ENCODE data around the gene POLR3A. TPM values are rescaled to one million over a fixed set of nuclear protein-coding genes. Genes with fewer than 3 reads are reported as not detected.

POLR3A gene
- total and polyA plus RNA-seq, 5 donors from 2014 or later: 5.3 to 15.1 (median 6.2) TPM

- H3K9me3 Mint-ChIP-seq: no peaks in the 10 kb centered on the region
- DNase-seq (no peak), ATAC-seq (ENCODE audit: low read depth in 2 of 2) (no peak)
- H3K27me3 Mint-ChIP-seq: no peaks in the 10 kb centered on the region
- no peaks in the 10 kb centered on the region for H3K4me1 ChIP-seq (ENCODE audit: control insufficient read depth, insufficient read depth, low read length, poor library complexity, severe bottlenecking)
- no peaks in the 10 kb centered on the region for H3K4me1 Mint-ChIP-seq
- no peak overlapping the region for H3K4me3 Mint-ChIP-seq
- H3K27me3 ChIP-seq (ENCODE audit: control insufficient read depth, insufficient read depth, low read length): no peaks in the 10 kb centered on the region
- H3K36me3 ChIP-seq (ENCODE audit: control insufficient read depth, insufficient read depth, low read length): peaks cover 91% of the 10 kb centered on the region
- H3K36me3 Mint-ChIP-seq: peaks cover 61% of the 10 kb centered on the region
- no peaks in the 10 kb centered on the region for H3K9me3 ChIP-seq (ENCODE audit: control insufficient read depth in 2 of 2, low read length in 2 of 2)
- H3K27ac Mint-ChIP-seq: peak overlapping the region in 1 of 3 donors; percentile 71
- H3K4me3 ChIP-seq (ENCODE audit: low read depth, low read length): no peak overlapping the region
- H3K27ac ChIP-seq (ENCODE audit: insufficient read depth, low read length, poor library complexity, severe bottlenecking): no peak overlapping the region
Measured at GRCh38 chr10:77983384-77984341, 45.7 kb downstream of the POLR3A start.

- Histone ChIP-seq H3K4me3 (ENCODE audit: low read depth, low read length) (no peak overlapping the region), H3K27ac (ENCODE audit: insufficient read depth, low read length, poor library complexity, severe bottlenecking) (no peak overlapping the region), H3K4me1 (ENCODE audit: control insufficient read depth, insufficient read depth, low read length, poor library complexity, severe bottlenecking) (no peaks in the 10 kb centered on the region), H3K36me3 (ENCODE audit: control insufficient read depth, insufficient read depth, low read length) (peaks cover 93% of the 10 kb centered on the region), H3K9me3 (ENCODE audit: control insufficient read depth in 2 of 2, low read length in 2 of 2) (no peaks in the 10 kb centered on the region), H3K27me3 (ENCODE audit: control insufficient read depth, insufficient read depth, low read length) (no peaks in the 10 kb centered on the region)
- Mint-ChIP-seq H3K36me3 (peaks cover 64% of the 10 kb centered on the region), H3K27ac (no peak overlapping the region), H3K4me3 (no peak overlapping the region), H3K9me3 (no peaks in the 10 kb centered on the region), H3K27me3 (no peaks in the 10 kb centered on the region), H3K4me1 (no peaks in the 10 kb centered on the region)
- DNase-seq (no peak), ATAC-seq (ENCODE audit: low read depth in 2 of 2) (no peak)
Measured at GRCh38 chr10:77981281-77981680, 48.0 kb downstream of the POLR3A start.

GRCh38 chr10:77979221-77979620 is 50.1 kb downstream of the POLR3A start:
- Histone ChIP-seq H3K27ac (ENCODE audit: insufficient read depth, low read length, poor library complexity, severe bottlenecking) (no peak overlapping the region), H3K4me1 (ENCODE audit: control insufficient read depth, insufficient read depth, low read length, poor library complexity, severe bottlenecking) (no peaks in the 10 kb centered on the region), H3K4me3 (ENCODE audit: low read depth, low read length) (no peak overlapping the region), H3K36me3 (ENCODE audit: control insufficient read depth, insufficient read depth, low read length) (peaks cover 74% of the 10 kb centered on the region), H3K9me3 (ENCODE audit: control insufficient read depth in 2 of 2, low read length in 2 of 2) (no peaks in the 10 kb centered on the region), H3K27me3 (ENCODE audit: control insufficient read depth, insufficient read depth, low read length) (no peaks in the 10 kb centered on the region)
- Mint-ChIP-seq H3K36me3 (peaks cover 68% of the 10 kb centered on the region), H3K27me3 (no peaks in the 10 kb centered on the region), H3K27ac (no peak overlapping the region), H3K4me1 (no peaks in the 10 kb centered on the region), H3K4me3 (no peak overlapping the region), H3K9me3 (no peaks in the 10 kb centered on the region)
- ATAC-seq (ENCODE audit: low read depth in 2 of 2) (no peak), DNase-seq (no peak)

- ATAC-seq (ENCODE audit: low read depth in 2 of 2): no peak
- DNase-seq: no peak
- Histone ChIP-seq H3K27ac (ENCODE audit: insufficient read depth, low read length, poor library complexity, severe bottlenecking) (no peak overlapping the region), H3K9me3 (ENCODE audit: control insufficient read depth in 2 of 2, low read length in 2 of 2) (no peaks in the 10 kb centered on the region), H3K27me3 (ENCODE audit: control insufficient read depth, insufficient read depth, low read length) (no peaks in the 10 kb centered on the region), H3K4me3 (ENCODE audit: low read depth, low read length) (no peak overlapping the region), H3K4me1 (ENCODE audit: control insufficient read depth, insufficient read depth, low read length, poor library complexity, severe bottlenecking) (no peaks in the 10 kb centered on the region), H3K36me3 (ENCODE audit: control insufficient read depth, insufficient read depth, low read length) (peaks cover 65% of the 10 kb centered on the region)
- Mint-ChIP-seq H3K36me3 (peaks cover 61% of the 10 kb centered on the region), H3K27ac (peak overlapping the region in 1 of 3 donors; percentile 39), H3K4me3 (no peak overlapping the region), H3K9me3 (no peaks in the 10 kb centered on the region), H3K27me3 (no peaks in the 10 kb centered on the region), H3K4me1 (no peaks in the 10 kb centered on the region)
Measured at GRCh38 chr10:77978360-77978759, 51.0 kb downstream of the POLR3A start.

- Histone ChIP-seq H3K36me3 (ENCODE audit: control insufficient read depth, insufficient read depth, low read length) (peaks cover 61% of the 10 kb centered on the region), H3K4me3 (ENCODE audit: low read depth, low read length) (no peak overlapping the region), H3K27me3 (ENCODE audit: control insufficient read depth, insufficient read depth, low read length) (no peaks in the 10 kb centered on the region), H3K4me1 (ENCODE audit: control insufficient read depth, insufficient read depth, low read length, poor library complexity, severe bottlenecking) (no peaks in the 10 kb centered on the region), H3K9me3 (ENCODE audit: control insufficient read depth in 2 of 2, low read length in 2 of 2) (no peaks in the 10 kb centered on the region), H3K27ac (ENCODE audit: insufficient read depth, low read length, poor library complexity, severe bottlenecking) (no peak overlapping the region)
- no peaks in the 10 kb centered on the region for H3K27me3 Mint-ChIP-seq
- no peak for DNase-seq
- H3K4me3 Mint-ChIP-seq: no peak overlapping the region
- no peaks in the 10 kb centered on the region for H3K9me3 Mint-ChIP-seq
- H3K36me3 Mint-ChIP-seq: peaks cover 57% of the 10 kb centered on the region
- H3K27ac Mint-ChIP-seq: peak overlapping the region in 1 of 3 donors; percentile 39
- peaks cover 0 to under 1% (median 0%) of the 10 kb centered on the region in 4 donors for H3K4me1 Mint-ChIP-seq
- no peak for ATAC-seq (ENCODE audit: low read depth in 2 of 2)
Measured at GRCh38 chr10:77977934-77978333, 51.4 kb downstream of the POLR3A start.

- no peak for ATAC-seq (ENCODE audit: low read depth in 2 of 2)
- Mint-ChIP-seq H3K36me3 (peaks cover 52% of the 10 kb centered on the region), H3K9me3 (no peaks in the 10 kb centered on the region), H3K4me1 (peaks cover 0 to 6% (median 0%) of the 10 kb centered on the region in 4 donors), H3K4me3 (no peak overlapping the region), H3K27me3 (no peaks in the 10 kb centered on the region), H3K27ac (peak overlapping the region in 1 of 3 donors; percentile 32)
- Histone ChIP-seq H3K27me3 (ENCODE audit: control insufficient read depth, insufficient read depth, low read length) (no peaks in the 10 kb centered on the region), H3K27ac (ENCODE audit: insufficient read depth, low read length, poor library complexity, severe bottlenecking) (no peak overlapping the region), H3K4me1 (ENCODE audit: control insufficient read depth, insufficient read depth, low read length, poor library complexity, severe bottlenecking) (no peaks in the 10 kb centered on the region), H3K4me3 (ENCODE audit: low read depth, low read length) (no peak overlapping the region), H3K36me3 (ENCODE audit: control insufficient read depth, insufficient read depth, low read length) (peaks cover 52% of the 10 kb centered on the region), H3K9me3 (ENCODE audit: control insufficient read depth in 2 of 2, low read length in 2 of 2) (no peaks in the 10 kb centered on the region)
- DNase-seq: no peak
Measured at GRCh38 chr10:77977016-77977415, 52.3 kb downstream of the POLR3A start.

- Histone ChIP-seq H3K9me3 (ENCODE audit: control insufficient read depth in 2 of 2, low read length in 2 of 2) (no peaks in the 10 kb centered on the region), H3K4me3 (ENCODE audit: low read depth, low read length) (no peak overlapping the region), H3K27ac (ENCODE audit: insufficient read depth, low read length, poor library complexity, severe bottlenecking) (no peak overlapping the region), H3K4me1 (ENCODE audit: control insufficient read depth, insufficient read depth, low read length, poor library complexity, severe bottlenecking) (peaks cover 8% of the 10 kb centered on the region), H3K36me3 (ENCODE audit: control insufficient read depth, insufficient read depth, low read length) (peaks cover 36% of the 10 kb centered on the region), H3K27me3 (ENCODE audit: control insufficient read depth, insufficient read depth, low read length) (no peaks in the 10 kb centered on the region)
- no peak for ATAC-seq (ENCODE audit: low read depth in 2 of 2)
- no peak overlapping the region for H3K4me3 Mint-ChIP-seq
- no peaks in the 10 kb centered on the region for H3K9me3 Mint-ChIP-seq
- peaks cover 40% of the 10 kb centered on the region for H3K36me3 Mint-ChIP-seq
- H3K27ac Mint-ChIP-seq: no peak overlapping the region
- H3K27me3 Mint-ChIP-seq: no peaks in the 10 kb centered on the region
- H3K4me1 Mint-ChIP-seq: peaks cover 0 to 19% (median 8%) of the 10 kb centered on the region in 4 donors
- no peak for DNase-seq
Measured at GRCh38 chr10:77975086-77975666, 54.1 kb downstream of the POLR3A start.
